ENCODE results near the gene VAT1L. TPM values are rescaled to one million over a fixed set of nuclear protein-coding genes. Genes with fewer than 3 reads are reported as not detected.

The VAT1L gene
- total and polyA plus RNA-seq, 9 donors: 0.05 to 2.3 (median 0.23) TPM

GRCh38 chr16:77758046-77758445 lies 30.3 kb upstream of the VAT1L start:
- no peaks in the 10 kb centered on the region for H3K36me3 ChIP-seq
- H3K27ac ChIP-seq: no peak overlapping the region
- no peaks in the 10 kb centered on the region for H3K9me3 ChIP-seq
- DNase-seq: no peak
- intact Hi-C loops (cut with DNase I): no loop called here
- TF ChIP-seq, protein P1, sequence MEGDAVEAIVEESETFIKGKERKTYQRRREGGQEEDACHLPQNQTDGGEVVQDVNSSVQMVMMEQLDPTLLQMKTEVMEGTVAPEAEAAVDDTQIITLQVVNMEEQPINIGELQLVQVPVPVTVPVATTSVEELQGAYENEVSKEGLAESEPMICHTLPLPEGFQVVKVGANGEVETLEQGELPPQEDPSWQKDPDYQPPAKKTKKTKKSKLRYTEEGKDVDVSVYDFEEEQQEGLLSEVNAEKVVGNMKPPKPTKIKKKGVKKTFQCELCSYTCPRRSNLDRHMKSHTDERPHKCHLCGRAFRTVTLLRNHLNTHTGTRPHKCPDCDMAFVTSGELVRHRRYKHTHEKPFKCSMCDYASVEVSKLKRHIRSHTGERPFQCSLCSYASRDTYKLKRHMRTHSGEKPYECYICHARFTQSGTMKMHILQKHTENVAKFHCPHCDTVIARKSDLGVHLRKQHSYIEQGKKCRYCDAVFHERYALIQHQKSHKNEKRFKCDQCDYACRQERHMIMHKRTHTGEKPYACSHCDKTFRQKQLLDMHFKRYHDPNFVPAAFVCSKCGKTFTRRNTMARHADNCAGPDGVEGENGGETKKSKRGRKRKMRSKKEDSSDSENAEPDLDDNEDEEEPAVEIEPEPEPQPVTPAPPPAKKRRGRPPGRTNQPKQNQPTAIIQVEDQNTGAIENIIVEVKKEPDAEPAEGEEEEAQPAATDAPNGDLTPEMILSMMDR (IDR thresholded peaks at IDR 0.05): no peak
- TF ChIP-seq POLR2A (IDR thresholded peaks at IDR 0.05) (no peak), EP300 (IDR thresholded peaks at IDR 0.05) (no peak)
- no peak overlapping the region for H3K4me3 ChIP-seq
- H3K27me3 ChIP-seq: no peaks in the 10 kb centered on the region
- no peaks in the 10 kb centered on the region for H3K4me1 ChIP-seq (ENCODE audit: insufficient read depth)
- 86 to 91% (median 89%) methylated on average over 5 of the region's 5 CpGs for WGBS, 3 donors

- 82 to 86% (median 84%) methylated on average over 2 of the region's 2 CpGs for WGBS, 3 donors
- H3K4me1 ChIP-seq (ENCODE audit: insufficient read depth): no peaks in the 10 kb centered on the region
- intact Hi-C loops (cut with DNase I): no loop called here
Observed at GRCh38 chr16:77758508-77758907, 29.9 kb upstream of the VAT1L start.

GRCh38 chr16:77759201-77759600 lies 29.2 kb upstream of the VAT1L start:
- Histone ChIP-seq H3K36me3 (no peaks in the 10 kb centered on the region), H3K27me3 (no peaks in the 10 kb centered on the region), H3K4me1 (ENCODE audit: insufficient read depth) (peaks cover 5% of the 10 kb centered on the region), H3K27ac (no peak overlapping the region), H3K4me3 (no peak overlapping the region), H3K9me3 (no peaks in the 10 kb centered on the region)
- no peak for DNase-seq
- WGBS, 3 donors: 87 to 94% (median 90%) methylated on average over 1 of the region's 1 CpG
- TF ChIP-seq POLR2A (IDR thresholded peaks at IDR 0.05) (no peak), EP300 (IDR thresholded peaks at IDR 0.05) (no peak)
- TF ChIP-seq, protein P1 (IDR thresholded peaks at IDR 0.05): no peak
- intact Hi-C loops (cut with DNase I): no loop called here

More at GRCh38 chr16:77758508-77758907, 29.9 kb upstream of the VAT1L start:
- Histone ChIP-seq H3K4me3 (no peak overlapping the region), H3K36me3 (no peaks in the 10 kb centered on the region), H3K9me3 (no peaks in the 10 kb centered on the region), H3K27me3 (no peaks in the 10 kb centered on the region), H3K27ac (no peak overlapping the region)
- TF ChIP-seq EP300 (IDR thresholded peaks at IDR 0.05) (no peak), POLR2A (IDR thresholded peaks at IDR 0.05) (no peak)
- TF ChIP-seq, protein P1 (IDR thresholded peaks at IDR 0.05): no peak
- DNase-seq: no peak

GRCh38 chr16:77759821-77760220 lies 28.5 kb upstream of the VAT1L start:
- TF ChIP-seq POLR2A (IDR thresholded peaks at IDR 0.05) (no peak), EP300 (IDR thresholded peaks at IDR 0.05) (no peak)
- TF ChIP-seq, protein P1 (IDR thresholded peaks at IDR 0.05): no peak
- no peaks in the 10 kb centered on the region for H3K27me3 ChIP-seq
- 45 to 58% (median 58%) methylated on average over 3 of the region's 3 CpGs for WGBS, 3 donors
- DNase-seq: no peak
- H3K4me3 ChIP-seq: no peak overlapping the region
- H3K36me3 ChIP-seq: no peaks in the 10 kb centered on the region
- intact Hi-C loops (cut with DNase I): loop anchor here in 1 of 4 donors (10.0 kb wide), 1 partner anchor 1215 kb away; no protein-coding TSS in a partner anchor
- H3K27ac ChIP-seq: no peak overlapping the region
- H3K4me1 ChIP-seq (ENCODE audit: insufficient read depth): peaks cover 9% of the 10 kb centered on the region
- no peaks in the 10 kb centered on the region for H3K9me3 ChIP-seq

All from ovary (tissue), 9 donors.